DMS 273 treated with DMSO at 0.1 percent for 48 hours (cell line): ENCODE results near the gene UBE2I.
"Not testable (repeated sequence)": the region's sequence is repeated elsewhere in the genome, so short reads cannot be mapped to it uniquely, and the experiment has no call there.

Source experiments
- DNase-seq: peaks from one replicate; lab custom pipeline; 2025; lab: John Stamatoyannopoulos, UW

Gene UBE2I

GRCh38 chr16:1314399-1315068 is 5.1 kb downstream of the UBE2I start:
- DNase-seq = no peak

GRCh38 chr16:1315081-1316032 is 5.9 kb downstream of the UBE2I start:
- DNase-seq = no peak

GRCh38 chr16:1316033-1316405 is 6.6 kb downstream of the UBE2I start:
- DNase-seq = no peak

GRCh38 chr16:1317479-1318267 is 8.2 kb downstream of the UBE2I start:
- no peak for DNase-seq

- DNase-seq = no peak
Measured at GRCh38 chr16:1318268-1318545, 8.8 kb downstream of the UBE2I start.

GRCh38 chr16:1319041-1319440 is 9.6 kb downstream of the UBE2I start:
- DNase-seq = no peak

GRCh38 chr16:1320097-1320496 is 10.7 kb downstream of the UBE2I start:
- no peak for DNase-seq

GRCh38 chr16:1320658-1321240 is 11.3 kb downstream of the UBE2I start:
- no peak for DNase-seq

- no peak for DNase-seq
Measured at GRCh38 chr16:1322407-1322806, 13.0 kb downstream of the UBE2I start.

- DNase-seq = no peak
Measured at GRCh38 chr16:1323296-1324239, 14.1 kb downstream of the UBE2I start.

- no peak for DNase-seq
Measured at GRCh38 chr16:1324286-1324826, 14.9 kb downstream of the UBE2I start.

- no peak for DNase-seq
Measured at GRCh38 chr16:1325261-1325660, 15.8 kb downstream of the UBE2I start.

- no peak for DNase-seq
Measured at GRCh38 chr16:1325673-1326371, 16.4 kb downstream of the UBE2I start.

GRCh38 chr16:1326391-1326790 is 17.0 kb downstream of the UBE2I start:
- no peak for DNase-seq

- no peak for DNase-seq
Measured at GRCh38 chr16:1326946-1327618, 17.6 kb downstream of the UBE2I start.

- DNase-seq = no peak
Measured at GRCh38 chr16:1327619-1327947, 18.1 kb downstream of the UBE2I start.

- DNase-seq = not testable (repeated sequence)
Measured at GRCh38 chr16:1328136-1328535, 18.7 kb downstream of the UBE2I start.

- not testable (repeated sequence) for DNase-seq
Measured at GRCh38 chr16:1328961-1329360, 19.5 kb downstream of the UBE2I start.

- DNase-seq = no peak
Measured at GRCh38 chr16:1330260-1330914, 21.0 kb downstream of the UBE2I start.
